Ovary (tissue), 3 donors: ENCODE measurements around the gene CEP131.

Source experiments
- EP300 ChIP-seq: sonication (generic); formaldehyde crosslinking; IDR thresholded peaks from one replicate; pipeline ENCODE4 v1.6.1; 2017; ENCODE audit warnings: antibody characterized with exemption
- POLR2A ChIP-seq: fragments of 450-650 bp; IDR thresholded peaks from one replicate; pipeline ENCODE4 v1.6.1; 2017; ENCODE audit warnings: antibody characterized with exemption, mild to moderate bottlenecking, moderate library complexity
- TF ChIP-seq, protein P1 (sequence below), 3 donors: fragments of 450-650 bp in 2 of 3; fragments of 200-600 bp in 1 of 3; IDR thresholded peaks; one replicate each; pipeline versions ENCODE4 v1.5.1 to v1.8.0; 2016 to 2022; ENCODE audit warnings: antibody characterized with exemption in 3 of 3, mild to moderate bottlenecking in 1 of 3
- donor health status: DM: no; HTN: no; CAD: no.

DNA sequence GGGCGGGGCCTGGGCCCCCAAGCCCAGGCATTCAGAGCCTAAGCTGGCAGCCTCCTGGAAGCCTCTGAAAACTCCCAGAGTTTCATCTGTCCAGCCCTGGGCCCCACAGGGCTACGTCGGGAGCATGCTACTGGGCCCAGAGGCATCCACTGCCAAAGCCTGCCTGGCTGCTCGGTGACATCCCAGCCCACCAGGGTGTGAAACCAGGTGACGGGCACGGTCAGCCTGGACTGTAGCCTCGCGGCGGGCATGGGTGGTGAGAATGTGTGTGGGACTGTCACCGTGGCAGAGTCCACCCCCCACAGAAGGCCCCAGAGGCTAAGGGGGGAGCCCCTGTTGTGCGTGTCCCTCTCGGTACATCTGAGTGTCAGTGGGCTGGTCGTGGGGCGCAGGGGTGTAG, 31.1 kb downstream of the CEP131 start:
- TF ChIP-seq, protein P1, sequence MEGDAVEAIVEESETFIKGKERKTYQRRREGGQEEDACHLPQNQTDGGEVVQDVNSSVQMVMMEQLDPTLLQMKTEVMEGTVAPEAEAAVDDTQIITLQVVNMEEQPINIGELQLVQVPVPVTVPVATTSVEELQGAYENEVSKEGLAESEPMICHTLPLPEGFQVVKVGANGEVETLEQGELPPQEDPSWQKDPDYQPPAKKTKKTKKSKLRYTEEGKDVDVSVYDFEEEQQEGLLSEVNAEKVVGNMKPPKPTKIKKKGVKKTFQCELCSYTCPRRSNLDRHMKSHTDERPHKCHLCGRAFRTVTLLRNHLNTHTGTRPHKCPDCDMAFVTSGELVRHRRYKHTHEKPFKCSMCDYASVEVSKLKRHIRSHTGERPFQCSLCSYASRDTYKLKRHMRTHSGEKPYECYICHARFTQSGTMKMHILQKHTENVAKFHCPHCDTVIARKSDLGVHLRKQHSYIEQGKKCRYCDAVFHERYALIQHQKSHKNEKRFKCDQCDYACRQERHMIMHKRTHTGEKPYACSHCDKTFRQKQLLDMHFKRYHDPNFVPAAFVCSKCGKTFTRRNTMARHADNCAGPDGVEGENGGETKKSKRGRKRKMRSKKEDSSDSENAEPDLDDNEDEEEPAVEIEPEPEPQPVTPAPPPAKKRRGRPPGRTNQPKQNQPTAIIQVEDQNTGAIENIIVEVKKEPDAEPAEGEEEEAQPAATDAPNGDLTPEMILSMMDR (IDR thresholded peaks at IDR 0.05): no peak
- TF ChIP-seq POLR2A (no peak), EP300 (no peak)
